Stomach smooth muscle (tissue), 2 donors: Measurements from ENCODE around the gene DPRX.
"Not testable (repeated sequence)": the region's sequence is repeated elsewhere in the genome, so short reads cannot be mapped to it uniquely, and the experiment has no call there.

ENCODE experiments used
- H3K27ac ChIP-seq: one replicate; pipeline ENCODE4 v1.7.0; 2013; ENCODE audit warnings: mild to moderate bottlenecking, low read length, inconsistent platforms
- H3K27me3 ChIP-seq, 2 donors: one replicate each; pipeline ENCODE4 v1.7.0; 2013; ENCODE audit warnings: low read length in 2 of 2; ENCODE audit not compliant: insufficient read depth in 2 of 2, control insufficient read depth in 1 of 2
- H3K36me3 ChIP-seq, 2 donors: one replicate each; pipeline ENCODE4 v1.7.0; 2013; ENCODE audit warnings: low read length in 2 of 2; ENCODE audit not compliant: control insufficient read depth in 2 of 2, insufficient read depth in 2 of 2
- H3K4me1 ChIP-seq: one replicate; pipeline ENCODE4 v1.7.0; 2013; ENCODE audit warnings: low read length; ENCODE audit not compliant: control insufficient read depth, insufficient read depth
- H3K4me3 ChIP-seq, 2 donors: one replicate each; pipeline ENCODE4 v1.7.0; 2013; ENCODE audit warnings: low read length in 2 of 2
- H3K9ac ChIP-seq, 2 donors: one replicate each; pipeline ENCODE4 v1.7.0; 2013; ENCODE audit warnings: low read length in 2 of 2, mild to moderate bottlenecking in 1 of 2
- H3K9me3 ChIP-seq, 2 donors: one replicate each; pipeline ENCODE4 v1.7.0; 2013; ENCODE audit warnings: low read length in 2 of 2; ENCODE audit not compliant: control insufficient read depth in 2 of 2
- donor health status: healthy.
- donor health status: Pancreatic carcinoma.

DPRX gene

DNA sequence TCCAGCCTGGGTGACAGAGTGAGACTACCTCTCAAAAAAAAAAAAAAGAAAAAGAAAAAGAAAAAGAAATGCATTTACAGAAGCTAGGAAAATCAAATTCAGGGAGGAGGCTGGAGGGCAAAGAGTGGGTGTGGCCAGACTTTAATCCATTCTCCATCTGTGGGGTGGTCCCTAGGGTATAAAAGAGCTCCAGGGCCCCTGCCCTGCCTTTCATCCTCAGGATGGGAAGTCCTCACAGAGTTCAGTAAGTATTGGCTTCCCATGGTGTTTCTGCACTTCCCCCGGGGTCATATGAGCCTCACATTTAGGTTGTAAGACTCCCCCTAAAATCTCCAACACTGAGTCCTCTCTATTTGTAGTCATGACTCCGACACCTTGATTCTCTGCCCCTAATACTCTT is 33.0 kb downstream of the DPRX start:
- H3K9ac ChIP-seq: no peak overlapping the region

GRCh38 chr19:53666331-53666730 is 34.5 kb downstream of the DPRX start:
- not testable (repeated sequence) for H3K4me1 ChIP-seq, H3K9me3 ChIP-seq, H3K9ac ChIP-seq, H3K36me3 ChIP-seq, H3K4me3 ChIP-seq, H3K27me3 ChIP-seq, H3K27ac ChIP-seq

More for the DNA sequence above, 33.0 kb downstream of the DPRX start:
- H3K27ac ChIP-seq: no peak overlapping the region
- H3K36me3 ChIP-seq: no peaks in the 10 kb centered on the region
- H3K4me1 ChIP-seq: no peaks in the 10 kb centered on the region
- no peak overlapping the region for H3K4me3 ChIP-seq
- H3K27me3 ChIP-seq: peaks cover 0 to 2% of the 10 kb centered on the region in 2 donors
- no peaks in the 10 kb centered on the region for H3K9me3 ChIP-seq

GRCh38 chr19:53668804-53669203 is 37.0 kb downstream of the DPRX start:
- H3K36me3 ChIP-seq: not testable (repeated sequence)

GRCh38 chr19:53670345-53670744 is 38.5 kb downstream of the DPRX start:
- H3K9me3 ChIP-seq: peaks cover 0 to 3% of the 10 kb centered on the region in 2 donors
- H3K4me3 ChIP-seq: no peak overlapping the region
- H3K27ac ChIP-seq: no peak overlapping the region
- no peaks in the 10 kb centered on the region for H3K27me3 ChIP-seq
- H3K9ac ChIP-seq: no peak overlapping the region
- no peaks in the 10 kb centered on the region for H3K36me3 ChIP-seq
- H3K4me1 ChIP-seq: no peaks in the 10 kb centered on the region

More at GRCh38 chr19:53668804-53669203, 37.0 kb downstream of the DPRX start:
- not testable (repeated sequence) for H3K9me3 ChIP-seq, H3K4me1 ChIP-seq, H3K9ac ChIP-seq, H3K27me3 ChIP-seq, H3K4me3 ChIP-seq, H3K27ac ChIP-seq

GRCh38 chr19:53671663-53672062 is 39.9 kb downstream of the DPRX start:
- no peaks in the 10 kb centered on the region for H3K27me3 ChIP-seq
- H3K9ac ChIP-seq: no peak overlapping the region
- H3K36me3 ChIP-seq: no peaks in the 10 kb centered on the region
- no peak overlapping the region for H3K27ac ChIP-seq
- peaks cover 0 to 3% of the 10 kb centered on the region in 2 donors for H3K9me3 ChIP-seq
- no peak overlapping the region for H3K4me3 ChIP-seq
- H3K4me1 ChIP-seq: no peaks in the 10 kb centered on the region
